Heart left ventricle (tissue), 16 donors: ENCODE measurements around the gene SRSF3. TPM values are rescaled to one million over a fixed set of nuclear protein-coding genes. Genes with fewer than 3 reads are reported as not detected.

ENCODE experiments used
- ATAC-seq, 4 donors: fragments of 200-7000 bp; cut with Tn5 transposase; one replicate each; pipeline ENCODE4 v1.9.1; 2020 to 2022; ENCODE audit warnings: moderate library complexity in 4 of 4, mild to moderate bottlenecking in 3 of 4, moderate number of reproducible peaks in 1 of 4
- DNase-seq, 5 donors: peaks; one replicate each; pipeline ENCODE4 v3.0.0-alpha.2; 2020
- H3K27ac ChIP-seq, 12 donors: fragments of 200-600 bp; sonication (generic) in 4 of 12; one replicate each; pipeline versions ENCODE4 v1.5.0 to v1.8.0; 2016 to 2022; ENCODE audit warnings: mild to moderate bottlenecking in 2 of 12
- H3K27me3 ChIP-seq, 9 donors: fragments of 200-600 bp; sonication (generic) in 2 of 9; one replicate each; pipeline versions ENCODE4 v1.5.1 to v1.8.0; 2016 to 2022; ENCODE audit warnings: mild to moderate bottlenecking in 3 of 9
- H3K36me3 ChIP-seq, 9 donors: fragments of 200-600 bp; sonication (generic) in 2 of 9; one replicate each; pipeline versions ENCODE4 v1.5.0 to v1.8.0; 2018 to 2022; ENCODE audit warnings: mild to moderate bottlenecking in 2 of 9
- H3K4me1 ChIP-seq, 12 donors: fragments of 200-600 bp; sonication (generic) in 4 of 12; one replicate each; pipeline versions ENCODE4 v1.5.0 to v1.8.0; 2016 to 2022; ENCODE audit warnings: mild to moderate bottlenecking in 3 of 12
- H3K4me3 ChIP-seq, 12 donors: fragments of 200-600 bp; sonication (generic) in 4 of 12; one replicate each; pipeline versions ENCODE4 v1.5.0 to v1.8.0; 2017 to 2022; ENCODE audit warnings: mild to moderate bottlenecking in 9 of 12, moderate library complexity in 4 of 12
- H3K9me3 ChIP-seq, 12 donors: fragments of 200-600 bp; sonication (generic) in 4 of 12; one replicate each; pipeline versions ENCODE4 v1.5.0 to v1.8.0; 2016 to 2022; ENCODE audit warnings: mild to moderate bottlenecking in 1 of 12
- POLR2A ChIP-seq, 2 donors: fragments of 450-650 bp; IDR thresholded peaks; one replicate each; pipeline ENCODE4 v1.6.1; 2017; ENCODE audit warnings: antibody characterized with exemption in 2 of 2, mild to moderate bottlenecking in 2 of 2, moderate library complexity in 2 of 2
- WGBS, 4 donors: extraction: QIAGEN DNeasy Blood & Tissue Kit in 2 of 4; methylation state at CpG; one replicate each; pipeline versions ENCODE4 v1.1.5 to v1.1.7; 2013 to 2018; 5-methylcytosine and 5-hydroxymethylcytosine counted together
- intact Hi-C, 10 donors: fragments of 100-400 bp; cut with DNase I; formaldehyde crosslinking; loops; one replicate each; pipeline versions ENCODE4 v1.11.1 to v1.14.2; 2022
- polyA plus RNA-seq, 2 donors: library from polyadenylated mRNA; stranded (reverse); fragments of 200-250 nt; gene quantifications; one replicate each; pipeline ENCODE4 v1.2.3, GENCODE V29; 2013
- total RNA-seq, 9 donors: library from RNA; depleted of rRNA in 2 of 9; stranded (reverse); fragments of >200 nt in 2 of 9; fragmentation: NEBNext Ultra II Directional in 3 of 9; extraction: Animal tissue kit (Norgen Biotek cat#: 25700) in 3 of 9; gene quantifications; one replicate each; pipeline versions ENCODE4 v1.1.0 to v1.2.4, GENCODE V29; 2016 to 2023
- TF ChIP-seq, protein P1 (sequence below), 12 donors: fragments of 200-600 bp; sonication (generic) in 4 of 12; IDR thresholded peaks; one replicate each; pipeline versions ENCODE4 v1.5.0 to v1.8.0; 2018 to 2022; ENCODE audit warnings: antibody characterized with exemption in 12 of 12, mild to moderate bottlenecking in 5 of 12
- donor health status: ischemic (EF 13 %, LVEDD 7.1; RV severe dilation, severe dysfunction).
- donor health status: healthy with polysubstance abuse.
- donor health status: DM: no; HTN: yes; CAD: no.
- donor health status: DM: no; HTN: no; CAD: no.
- donor health status: ischemic (EF 25% LVEDD 6.9; RV normal size, moderate dysfunction).
- donor health status: ischemic (EF 25% LVEDD 5.7; RV mildly dilated, moderate dysfunction).
- donor health status: healthy.
- donor health status: DM: yes; HTN: yes; CAD: no.
- donor health status: ischemic (EF 35%, LVEDD 5.7; RV mildly dilated, moderate dysfunction).
- donor health status: nonischemic (EF 11% LVEDD 7.7; RV severe dilation, severe dysfunction).
- donor health status: DM: yes; HTN: yes; CAD: no.
- donor health status: PGD.
- donor health status: ischemic (EF 29% LVEDD 5.4; RV normal size, mild dysfunction).
- donor health status: nonischemic (EF 23%, LVEDD 6.1; RV moderate dilation, normal function).

The SRSF3 gene
- total and polyA plus RNA-seq, 11 donors: 43.2 to 215 (median 111) TPM

DNA sequence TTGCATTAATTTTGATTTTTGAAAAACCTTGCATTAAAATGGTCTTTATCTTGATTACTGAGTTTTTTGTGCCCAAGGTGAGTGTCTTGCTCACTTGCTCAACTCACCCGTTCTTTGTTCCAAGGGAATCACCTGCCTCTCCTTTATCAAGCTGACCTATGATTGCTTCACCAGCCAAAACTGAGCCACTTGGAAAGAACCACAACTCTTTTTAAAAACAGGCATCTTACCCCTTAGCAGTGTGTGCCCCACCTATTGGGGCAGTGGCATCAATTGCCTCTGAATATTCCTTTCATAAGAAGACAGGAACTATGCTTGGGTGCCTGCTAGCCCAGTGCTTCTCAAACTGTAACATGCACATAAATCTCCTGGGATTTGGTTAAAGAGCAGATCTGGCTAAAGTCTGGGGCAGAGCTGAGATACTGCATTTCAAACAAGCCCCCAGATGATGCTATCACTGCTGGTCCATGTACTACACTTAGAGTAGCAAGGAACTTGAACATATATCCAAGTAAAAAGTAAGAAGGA lies 43.6 kb upstream of the SRSF3 start:
- TF ChIP-seq POLR2A (IDR thresholded peaks at IDR 0.05): no peak
- TF ChIP-seq, protein P1, sequence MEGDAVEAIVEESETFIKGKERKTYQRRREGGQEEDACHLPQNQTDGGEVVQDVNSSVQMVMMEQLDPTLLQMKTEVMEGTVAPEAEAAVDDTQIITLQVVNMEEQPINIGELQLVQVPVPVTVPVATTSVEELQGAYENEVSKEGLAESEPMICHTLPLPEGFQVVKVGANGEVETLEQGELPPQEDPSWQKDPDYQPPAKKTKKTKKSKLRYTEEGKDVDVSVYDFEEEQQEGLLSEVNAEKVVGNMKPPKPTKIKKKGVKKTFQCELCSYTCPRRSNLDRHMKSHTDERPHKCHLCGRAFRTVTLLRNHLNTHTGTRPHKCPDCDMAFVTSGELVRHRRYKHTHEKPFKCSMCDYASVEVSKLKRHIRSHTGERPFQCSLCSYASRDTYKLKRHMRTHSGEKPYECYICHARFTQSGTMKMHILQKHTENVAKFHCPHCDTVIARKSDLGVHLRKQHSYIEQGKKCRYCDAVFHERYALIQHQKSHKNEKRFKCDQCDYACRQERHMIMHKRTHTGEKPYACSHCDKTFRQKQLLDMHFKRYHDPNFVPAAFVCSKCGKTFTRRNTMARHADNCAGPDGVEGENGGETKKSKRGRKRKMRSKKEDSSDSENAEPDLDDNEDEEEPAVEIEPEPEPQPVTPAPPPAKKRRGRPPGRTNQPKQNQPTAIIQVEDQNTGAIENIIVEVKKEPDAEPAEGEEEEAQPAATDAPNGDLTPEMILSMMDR (IDR thresholded peaks at IDR 0.05): no peak

DNA sequence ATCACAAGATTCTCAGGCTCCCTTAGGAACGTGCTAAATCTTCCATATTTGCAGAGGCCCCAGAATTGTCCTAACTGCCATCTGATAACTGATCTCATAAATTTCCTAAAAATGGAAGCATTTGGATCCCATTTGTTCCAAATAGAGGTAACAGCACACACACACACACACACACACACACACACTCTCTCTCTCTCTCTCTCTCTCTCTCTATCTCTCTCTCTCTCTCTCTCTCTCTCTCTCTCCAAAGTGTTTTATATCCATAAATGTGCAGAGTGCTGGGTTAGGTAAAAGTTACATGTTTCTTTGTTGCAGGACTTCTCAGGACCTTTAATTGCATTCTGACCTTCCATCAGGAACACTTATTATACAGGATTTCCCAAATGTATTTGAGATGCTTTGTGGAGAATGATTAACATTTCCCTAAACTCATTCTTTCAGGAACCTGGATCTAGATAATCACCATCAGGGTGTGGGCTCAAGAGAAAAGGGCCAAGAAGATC lies 38.4 kb upstream of the SRSF3 start:
- ATAC-seq (no peak), DNase-seq (no peak)
- Histone ChIP-seq H3K27ac (no peak overlapping the region), H3K4me3 (no peak overlapping the region), H3K27me3 (no peaks in the 10 kb centered on the region), H3K4me1 (peaks cover 0 to 14% (median 0%) of the 10 kb centered on the region in 12 donors), H3K9me3 (no peaks in the 10 kb centered on the region), H3K36me3 (no peaks in the 10 kb centered on the region)
- TF ChIP-seq, protein P1 (IDR thresholded peaks at IDR 0.05): no peak
- TF ChIP-seq POLR2A (IDR thresholded peaks at IDR 0.05): no peak
- intact Hi-C loops: no loop called here
- 63 to 77% (median 75%) methylated on average over 1 of the region's 1 CpG for WGBS, 4 donors

More for the DNA sequence above, 43.6 kb upstream of the SRSF3 start:
- Histone ChIP-seq H3K4me1 (peaks cover 0 to 24% (median 9%) of the 10 kb centered on the region in 12 donors), H3K9me3 (no peaks in the 10 kb centered on the region), H3K4me3 (no peak overlapping the region), H3K36me3 (no peaks in the 10 kb centered on the region), H3K27me3 (no peaks in the 10 kb centered on the region), H3K27ac (no peak overlapping the region)
- 88 to 97% (median 92%) methylated on average over 1 of the region's 1 CpG for WGBS, 4 donors
- intact Hi-C loops: no loop called here
- DNase-seq: no peak
- no peak for ATAC-seq

DNA sequence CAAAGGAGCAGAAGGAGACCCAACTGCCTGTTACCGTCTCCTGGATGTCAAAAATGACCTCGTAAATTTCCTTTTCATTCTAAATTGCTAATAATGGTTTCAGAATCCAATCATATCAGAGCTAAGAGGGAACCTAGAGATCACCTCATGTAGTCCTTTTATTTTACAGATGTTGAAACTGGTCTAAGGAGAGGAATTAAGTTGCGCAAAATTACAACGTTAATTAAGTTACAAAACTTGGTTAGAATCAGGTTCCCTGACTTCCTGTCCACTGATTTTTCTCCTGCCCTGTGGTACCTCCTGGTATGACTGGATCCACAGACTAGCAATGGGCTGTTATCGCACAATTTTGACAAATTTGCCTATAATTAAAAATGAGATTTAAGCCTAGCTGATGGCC lies 37.9 kb upstream of the SRSF3 start:
- no peak for ATAC-seq
- DNase-seq: no peak
- Histone ChIP-seq H3K27ac (no peak overlapping the region), H3K27me3 (no peaks in the 10 kb centered on the region), H3K36me3 (no peaks in the 10 kb centered on the region), H3K9me3 (no peaks in the 10 kb centered on the region), H3K4me3 (no peak overlapping the region), H3K4me1 (peaks cover 0 to 14% (median 0%) of the 10 kb centered on the region in 12 donors)
- intact Hi-C loops: no loop called here
- TF ChIP-seq, protein P1 (IDR thresholded peaks at IDR 0.05): no peak
- TF ChIP-seq POLR2A (IDR thresholded peaks at IDR 0.05): no peak
- WGBS, 4 donors: 91 to 96% (median 92%) methylated on average over 5 of the region's 5 CpGs

DNA sequence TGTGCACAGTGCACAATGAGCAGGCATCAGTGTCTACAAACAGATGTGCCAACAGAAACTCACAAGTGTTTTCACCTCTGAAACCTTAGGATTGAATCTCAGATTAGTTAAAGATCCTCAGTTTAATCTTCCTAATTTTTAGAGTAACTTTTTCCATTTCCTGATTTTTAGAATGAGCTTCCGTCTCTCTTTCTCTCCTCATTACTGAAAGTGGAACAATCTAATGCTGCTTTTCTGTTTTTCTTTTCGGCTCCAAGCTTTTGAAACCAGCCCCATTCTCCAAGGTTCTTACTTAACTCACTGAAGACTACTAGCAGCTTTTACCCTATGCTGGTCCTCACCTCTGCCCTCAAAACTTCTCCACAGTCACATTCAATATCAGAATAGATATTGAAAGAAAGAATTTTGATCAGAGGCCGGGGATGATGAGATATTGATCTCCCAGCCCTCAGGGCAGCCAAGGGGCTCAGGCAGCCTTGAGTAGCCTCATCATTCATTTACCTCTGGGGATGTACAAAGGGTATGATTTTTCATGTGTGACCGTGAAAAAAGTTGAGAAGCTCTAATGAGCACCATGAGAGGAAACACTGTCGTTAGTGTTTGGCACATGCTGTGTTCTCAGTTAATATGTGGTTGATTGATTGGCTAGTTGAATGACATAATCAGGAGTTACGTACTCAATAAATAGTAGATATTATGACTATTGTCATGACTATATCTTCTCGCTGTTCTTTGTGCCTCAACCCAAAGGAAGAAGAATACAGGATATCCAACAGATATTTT lies 35.0 kb upstream of the SRSF3 start:
- no peaks in the 10 kb centered on the region for H3K27me3 ChIP-seq
- no peaks in the 10 kb centered on the region for H3K36me3 ChIP-seq
- no peak for DNase-seq
- 79 to 81% (median 80%) methylated on average over 7 of the region's 7 CpGs for WGBS, 4 donors
- ATAC-seq: no peak
- peaks cover 0 to 14% (median 0%) of the 10 kb centered on the region in 12 donors for H3K4me1 ChIP-seq
- peak overlapping the region in 1 of 12 donors; percentile 68 for H3K27ac ChIP-seq
- TF ChIP-seq POLR2A (IDR thresholded peaks at IDR 0.05): no peak
- TF ChIP-seq, protein P1 (IDR thresholded peaks at IDR 0.05): no peak
- no peaks in the 10 kb centered on the region for H3K9me3 ChIP-seq
- H3K4me3 ChIP-seq: no peak overlapping the region
- intact Hi-C loops: no loop called here
